Fibroblast of lung (primary cell): ENCODE results near the gene ARHGDIA. TPM values are rescaled to one million over a fixed set of nuclear protein-coding genes. Genes with fewer than 3 reads are reported as not detected.

Experiments
- DNase-seq, 2 donors: peaks; one replicate each; pipeline versions ENCODE4 v3.0.0 to v3.0.0-alpha.2; 2010; ENCODE audit warnings: low read depth in 2 of 2
- H2AFZ ChIP-seq: 2 replicates; pipeline ENCODE4 v1.5.1; 2012; ENCODE audit warnings: low read length, control low read depth, inconsistent platforms
- H3K27ac ChIP-seq: 2 replicates; pipeline ENCODE4 v1.5.1; 2011; ENCODE audit warnings: low read length, control low read depth; ENCODE audit not compliant: insufficient read depth
- H3K27me3 ChIP-seq: 2 replicates; pipeline ENCODE4 v1.5.1; 2011; ENCODE audit warnings: mild to moderate bottlenecking, low read length; ENCODE audit not compliant: control insufficient read depth, insufficient read depth
- H3K36me3 ChIP-seq: 2 replicates; pipeline ENCODE4 v1.5.1; 2011; ENCODE audit warnings: low read length; ENCODE audit not compliant: control insufficient read depth, insufficient read depth
- H3K4me1 ChIP-seq: 2 replicates; pipeline ENCODE4 v1.5.1; 2011; ENCODE audit warnings: low read length; ENCODE audit not compliant: control insufficient read depth, insufficient read depth; ENCODE audit errors: extremely low read depth
- H3K4me2 ChIP-seq: 2 replicates; pipeline ENCODE4 v1.5.1; 2011; ENCODE audit warnings: low read length, control low read depth; ENCODE audit not compliant: insufficient read depth; ENCODE audit errors: extremely low read depth
- H3K4me3 ChIP-seq, 4 experiments: fragments of 200-600 bp in 1 of 4; sonication (generic) in 1 of 4; replicated peaks in 1 of 4; 2 replicates each; pipeline ENCODE4 v1.5.1; 2011 to 2016; ENCODE audit warnings: low read length in 4 of 4, low read depth in 3 of 4, mild to moderate bottlenecking in 3 of 4, control low read depth in 2 of 4, inconsistent platforms in 1 of 4, mixed read lengths in 1 of 4; ENCODE audit not compliant: insufficient read depth in 1 of 4; ENCODE audit errors: control extremely low read depth in 1 of 4
- H3K79me2 ChIP-seq: 2 replicates; pipeline ENCODE4 v1.5.1; 2012; ENCODE audit warnings: mild to moderate bottlenecking, low read length, inconsistent platforms; ENCODE audit not compliant: control insufficient read depth, insufficient read depth
- H3K9ac ChIP-seq: 2 replicates; pipeline ENCODE4 v1.5.1; 2011; ENCODE audit warnings: mild to moderate bottlenecking, low read length, control low read depth; ENCODE audit not compliant: insufficient read depth
- H3K9me3 ChIP-seq: 2 replicates; pipeline ENCODE4 v1.5.1; 2012; ENCODE audit warnings: low read depth, low read length; ENCODE audit not compliant: control insufficient read depth, insufficient read depth
- H4K20me1 ChIP-seq: 2 replicates; pipeline ENCODE4 v1.5.1; 2011; ENCODE audit warnings: low read length; ENCODE audit not compliant: control insufficient read depth, insufficient read depth; ENCODE audit errors: extremely low read depth
- CTCF ChIP-seq, 2 donors: IDR thresholded peaks in 1 of 2; conservative IDR thresholded peaks in 1 of 2; 1 replicate in 1 of 2; 2 replicates in 1 of 2; pipeline ENCODE4 v1.5.1; 2011 to 2012; ENCODE audit warnings: low read length in 2 of 2, control low read depth in 1 of 2, inconsistent platforms in 1 of 2, low read depth in 1 of 2, mild to moderate bottlenecking in 1 of 2
- EZH2 ChIP-seq: IDR thresholded peaks from 2 replicates; pipeline ENCODE4 v1.5.1; 2012; ENCODE audit warnings: low read length, control low read depth, mild to moderate bottlenecking; ENCODE audit errors: missing control alignments
- polyA plus RNA-seq, 2 donors: library from polyadenylated mRNA; depleted of rRNA in 1 of 2; stranded (reverse) in 1 of 2; unstranded in 1 of 2; fragments of >200 nt; gene quantifications; 2 replicates each; pipeline ENCODE4 v1.2.1, GENCODE V29; 2011 to 2012; ENCODE audit warnings: missing spikeins in 1 of 2
- total RNA-seq: library from RNA; depleted of rRNA; stranded (reverse); fragments of >200 nt; gene quantifications from 2 replicates; pipeline ENCODE4 v1.2.1, GENCODE V29; 2014

ARHGDIA gene
- total and polyA plus RNA-seq, 2 donors (not counting 1 experiment from before 2014, with no cell fraction given), result 95.0 to 164 TPM

DNA sequence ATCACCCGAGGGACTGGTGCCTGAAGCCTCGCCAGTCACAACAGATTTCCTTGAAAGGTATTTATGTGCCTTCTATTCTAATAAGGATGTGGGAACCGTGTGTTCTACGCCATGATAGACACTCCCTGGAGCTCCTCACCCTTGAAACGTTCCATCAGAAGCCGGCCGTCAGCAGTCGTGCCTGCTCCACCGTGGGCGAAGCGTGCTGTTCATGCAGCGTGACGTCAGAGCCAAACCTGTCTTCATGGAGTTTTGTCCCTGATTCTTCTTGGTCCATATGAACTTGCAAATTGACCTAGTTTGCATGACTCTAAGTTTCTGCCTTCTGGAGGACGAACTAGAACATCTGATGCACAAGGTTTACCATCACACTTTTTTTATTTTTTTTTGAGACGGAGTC lies 31.8 kb downstream of the ARHGDIA start:
- no peaks in the 10 kb centered on the region for H3K27me3 ChIP-seq
- no peaks in the 10 kb centered on the region for H3K4me1 ChIP-seq
- H3K79me2 ChIP-seq, result no peaks in the 10 kb centered on the region
- H3K27ac ChIP-seq, result no peak overlapping the region
- no peaks in the 10 kb centered on the region for H3K9me3 ChIP-seq
- TF ChIP-seq EZH2 (no peak), CTCF (conservative IDR thresholded peaks at IDR 0.05 in 1 of 2, IDR thresholded peaks at IDR 0.05 in 1 of 2; ENCODE audit: low read depth in 1 of 2, low read length in 2 of 2) (no peak)
- peaks cover 14% of the 10 kb centered on the region for H3K36me3 ChIP-seq
- no peak for DNase-seq
- H3K9ac ChIP-seq, result no peak overlapping the region
- H4K20me1 ChIP-seq, result no peaks in the 10 kb centered on the region
- no peak overlapping the region for H3K4me3 ChIP-seq
- H2AFZ ChIP-seq, result no peak overlapping the region
- H3K4me2 ChIP-seq, result no peak overlapping the region

DNA sequence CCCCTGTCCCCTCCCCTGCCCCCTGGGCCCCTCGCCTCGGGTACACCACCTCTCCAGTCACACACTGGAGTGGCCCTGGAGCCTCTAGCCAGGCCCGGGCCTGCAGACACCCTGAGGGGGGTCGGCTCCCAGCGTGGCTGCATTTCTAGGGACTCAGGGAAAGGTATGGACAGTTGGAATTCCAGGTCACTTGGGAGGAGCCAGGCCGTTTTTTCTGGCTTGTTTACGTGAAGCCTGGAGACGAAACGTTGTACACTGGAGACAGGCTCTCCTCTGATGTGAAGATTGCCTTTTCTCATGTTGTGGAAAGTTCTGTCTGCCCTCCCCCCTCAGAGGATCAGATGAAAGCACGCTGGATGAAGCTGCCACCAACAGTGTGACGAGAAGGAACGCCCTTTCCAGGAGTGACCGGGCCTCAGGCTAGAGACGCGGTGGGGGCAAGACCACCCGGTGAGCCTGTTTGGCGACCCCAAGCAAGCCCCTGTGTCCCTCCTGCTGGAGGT lies 32.3 kb downstream of the ARHGDIA start:
- H3K4me2 ChIP-seq, result no peak overlapping the region
- H3K9me3 ChIP-seq, result no peaks in the 10 kb centered on the region
- no peak for DNase-seq
- H3K36me3 ChIP-seq, result peaks cover 10% of the 10 kb centered on the region
- H3K9ac ChIP-seq, result no peak overlapping the region
- no peak overlapping the region for H2AFZ ChIP-seq
- H3K4me1 ChIP-seq, result peaks cover 1% of the 10 kb centered on the region
- no peaks in the 10 kb centered on the region for H3K27me3 ChIP-seq
- peaks cover under 1% of the 10 kb centered on the region for H3K79me2 ChIP-seq
- no peak overlapping the region for H3K4me3 ChIP-seq
- no peaks in the 10 kb centered on the region for H4K20me1 ChIP-seq
- TF ChIP-seq EZH2 (no peak), CTCF (conservative IDR thresholded peaks at IDR 0.05 in 1 of 2, IDR thresholded peaks at IDR 0.05 in 1 of 2; ENCODE audit: low read depth in 1 of 2, low read length in 2 of 2) (no peak)
- no peak overlapping the region for H3K27ac ChIP-seq

DNA sequence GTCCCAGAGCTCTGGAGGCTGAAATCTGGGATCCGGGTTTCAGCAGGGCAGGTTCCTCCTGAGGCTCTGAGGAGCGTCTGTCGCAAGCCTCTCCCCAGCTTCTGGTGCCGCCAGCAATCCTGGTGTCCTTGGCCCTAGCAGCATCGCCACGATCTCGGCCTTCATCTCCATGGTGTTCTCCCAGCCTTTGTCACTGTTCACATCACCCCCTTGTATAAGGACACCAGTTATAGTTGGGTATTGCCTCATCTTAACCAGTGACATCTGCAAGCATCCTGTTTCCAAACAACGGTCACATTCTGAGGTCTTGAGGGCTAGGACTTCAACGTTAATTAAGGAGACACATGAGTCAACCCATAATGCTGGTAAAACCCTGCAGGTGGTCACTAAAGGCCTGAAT lies 33.5 kb downstream of the ARHGDIA start:
- Histone ChIP-seq H2AFZ (no peak overlapping the region), H3K4me1 (peaks cover 4% of the 10 kb centered on the region), H3K27me3 (no peaks in the 10 kb centered on the region), H3K27ac (no peak overlapping the region), H3K4me3 (no peak overlapping the region), H3K36me3 (peaks cover 4% of the 10 kb centered on the region), H3K79me2 (peaks cover 3% of the 10 kb centered on the region), H3K9ac (no peak overlapping the region), H4K20me1 (no peaks in the 10 kb centered on the region), H3K4me2 (no peak overlapping the region), H3K9me3 (no peaks in the 10 kb centered on the region)
- no peak for DNase-seq
- TF ChIP-seq CTCF (conservative IDR thresholded peaks at IDR 0.05 in 1 of 2, IDR thresholded peaks at IDR 0.05 in 1 of 2; ENCODE audit: low read depth in 1 of 2, low read length in 2 of 2), result no peak
- TF ChIP-seq EZH2, result no peak
